ENCODE data around the gene SCAI.
"Not testable (repeated sequence)": the region's sequence is repeated elsewhere in the genome, so short reads cannot be mapped to it uniquely, and the experiment has no call there.

SCAI gene

GRCh38 chr9:124969401-124969800, 173.9 kb downstream of the SCAI start:
- CTCF ChIA-PET = no interaction called here
- POLR2A ChIA-PET = no interaction called here
- no peak for DNase-seq (ENCODE audit: low read depth, low spot score)
- H3K4me3 ChIP-seq (ENCODE audit: low read depth, low read length) = no peak overlapping the region
- TF ChIP-seq CTCF (IDR thresholded peaks at IDR 0.05; ENCODE audit: insufficient read depth, low read length, missing control alignments) = no peak

- no peak for TF ChIP-seq CTCF (IDR thresholded peaks at IDR 0.05; ENCODE audit: insufficient read depth, low read length, missing control alignments)
- no peak for DNase-seq (ENCODE audit: low read depth, low spot score)
- H3K4me3 ChIP-seq (ENCODE audit: low read depth, low read length) = no peak overlapping the region
- POLR2A ChIA-PET = no interaction called here
- CTCF ChIA-PET = interaction anchor here (1.3 kb wide), 1 partner anchor 70 kb away, joined by 3 read pairs; no protein-coding TSS in a partner anchor
Observed at GRCh38 chr9:124968238-124968637, 175.1 kb downstream of the SCAI start.

- CTCF ChIA-PET = interaction anchor here (1.0 kb wide), 1 partner anchor 127 kb away, joined by 3 read pairs; no protein-coding TSS in a partner anchor
- H3K4me3 ChIP-seq (ENCODE audit: low read depth, low read length); DNase-seq (ENCODE audit: low read depth, low spot score); POLR2A ChIA-PET: not testable (repeated sequence)
Observed at GRCh38 chr9:124965775-124966568, 177.4 kb downstream of the SCAI start.

- POLR2A ChIA-PET = no interaction called here
- CTCF ChIA-PET = no interaction called here
- TF ChIP-seq CTCF (IDR thresholded peaks at IDR 0.05; ENCODE audit: insufficient read depth, low read length, missing control alignments) = no peak
- no peak overlapping the region for H3K4me3 ChIP-seq (ENCODE audit: low read depth, low read length)
- DNase-seq (ENCODE audit: low read depth, low spot score) = no peak
Observed at GRCh38 chr9:124964604-124965003, 178.7 kb downstream of the SCAI start.

- no peak for TF ChIP-seq CTCF (IDR thresholded peaks at IDR 0.05; ENCODE audit: insufficient read depth, low read length, missing control alignments)
- ChIA-PET CTCF (no interaction called here), POLR2A (no interaction called here)
- no peak for DNase-seq (ENCODE audit: low read depth, low spot score)
- no peak overlapping the region for H3K4me3 ChIP-seq (ENCODE audit: low read depth, low read length)
Observed at GRCh38 chr9:124964056-124964455, 179.3 kb downstream of the SCAI start.

GRCh38 chr9:124960409-124960752, 182.9 kb downstream of the SCAI start:
- no peak for DNase-seq (ENCODE audit: low read depth, low spot score)
- TF ChIP-seq CTCF (IDR thresholded peaks at IDR 0.05; ENCODE audit: insufficient read depth, low read length, missing control alignments) = no peak
- CTCF ChIA-PET = interaction anchor here (1.2 kb wide), 1 partner anchor 180 kb away, joined by 3 read pairs; no protein-coding TSS in a partner anchor
- H3K4me3 ChIP-seq (ENCODE audit: low read depth, low read length) = no peak overlapping the region
- POLR2A ChIA-PET = no interaction called here

- POLR2A ChIA-PET; H3K4me3 ChIP-seq (ENCODE audit: low read depth, low read length); DNase-seq (ENCODE audit: low read depth, low spot score): not testable (repeated sequence)
- CTCF ChIA-PET = interaction anchor here (1.2 kb wide), 1 partner anchor 181 kb away, joined by 3 read pairs; no protein-coding TSS in a partner anchor
Observed at GRCh38 chr9:124959671-124960408, 183.5 kb downstream of the SCAI start.
